ENCODE measurements around the gene AFAP1L1. TPM values are rescaled to one million over a fixed set of nuclear protein-coding genes. Genes with fewer than 3 reads are reported as not detected.

AFAP1L1 gene
- under 1 TPM; 0.58 to 0.79 TPM for total RNA-seq
- polyA plus RNA-seq (2013, experiment 1 of 2), result 1.4 TPM
- 1.3 TPM for polyA plus RNA-seq (2013, experiment 2 of 2)
- long read RNA-seq, experiment 1, partial matches to known transcripts, result 0 of 1 reads
- long read RNA-seq, experiment 1, other reads (novel, unspliced or antisense), result 1 of 1 reads
- long read RNA-seq, experiment 2, partial matches to known transcripts, result 1 of 1 reads
- long read RNA-seq, experiment 2, other reads (novel, unspliced or antisense), result 0 of 1 reads
- long read RNA-seq, experiment 3, full-length matches to known transcripts, result 2 of 3 reads
- long read RNA-seq, experiment 3, partial matches to known transcripts, result 0 of 3 reads
- long read RNA-seq, experiment 3, other reads (novel, unspliced or antisense), result 1 of 3 reads
- long read RNA-seq, experiment 4, result 0 reads

DNA sequence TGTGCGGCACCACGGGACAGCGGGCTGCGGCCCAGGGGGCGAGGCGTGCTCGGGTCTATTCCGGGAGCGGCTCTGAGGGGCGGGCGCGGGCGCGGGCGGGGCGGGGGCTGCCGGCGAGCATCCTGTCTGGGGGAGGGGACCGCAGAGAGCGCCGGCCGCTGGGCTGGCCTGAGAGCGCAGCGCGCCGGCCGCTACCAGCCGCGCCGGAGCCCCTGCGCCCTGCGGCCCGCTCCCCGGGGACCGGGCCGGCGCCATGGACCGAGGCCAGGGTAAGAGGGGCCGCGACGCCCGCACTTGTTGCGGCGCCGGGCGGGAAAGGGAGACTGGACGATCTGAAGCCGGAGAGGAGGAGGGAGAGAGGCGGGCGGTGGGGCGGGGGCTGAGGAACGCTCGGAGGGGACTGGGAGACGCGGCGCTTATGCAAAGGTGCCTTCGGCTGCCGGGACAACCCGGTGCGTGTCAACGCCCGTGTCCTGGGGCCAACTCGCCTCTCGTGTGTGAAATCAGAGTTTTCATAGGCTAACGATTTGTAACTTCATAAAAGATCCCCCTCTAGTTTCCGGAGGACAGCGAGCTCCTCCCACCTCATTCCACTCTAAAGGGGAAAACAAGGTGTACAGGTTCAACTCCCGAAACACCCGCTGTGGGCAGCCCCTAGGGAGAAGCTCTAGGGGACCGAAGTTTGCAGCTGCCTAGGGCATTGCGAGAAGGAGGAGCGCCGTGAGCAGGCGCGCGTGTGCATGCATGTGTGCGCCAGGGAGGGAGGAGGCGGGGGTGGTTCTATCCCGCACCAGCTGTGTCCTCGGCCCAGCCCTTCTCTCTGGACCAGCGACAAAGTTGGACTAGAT, at the start of gene AFAP1L1:
TSS of gene AFAP1L1 (plus strand) at position 144 of the 848 bp plus-strand sequence. CDS start at position 254, 110 bp downstream.
- H3K4me3 ChIP-seq (ENCODE audit: low read length), result peak within 1 kb of the TSS; percentile 90
- 0 to 1% methylated on average over 7 to 81 of the region's 81 CpGs for WGBS, 2 experiments (ENCODE audit: insufficient coverage in 1 of 2, insufficient read length in 1 of 2)
- H3K27ac Mint-ChIP-seq, result no peak within 1 kb of the TSS

DNA sequence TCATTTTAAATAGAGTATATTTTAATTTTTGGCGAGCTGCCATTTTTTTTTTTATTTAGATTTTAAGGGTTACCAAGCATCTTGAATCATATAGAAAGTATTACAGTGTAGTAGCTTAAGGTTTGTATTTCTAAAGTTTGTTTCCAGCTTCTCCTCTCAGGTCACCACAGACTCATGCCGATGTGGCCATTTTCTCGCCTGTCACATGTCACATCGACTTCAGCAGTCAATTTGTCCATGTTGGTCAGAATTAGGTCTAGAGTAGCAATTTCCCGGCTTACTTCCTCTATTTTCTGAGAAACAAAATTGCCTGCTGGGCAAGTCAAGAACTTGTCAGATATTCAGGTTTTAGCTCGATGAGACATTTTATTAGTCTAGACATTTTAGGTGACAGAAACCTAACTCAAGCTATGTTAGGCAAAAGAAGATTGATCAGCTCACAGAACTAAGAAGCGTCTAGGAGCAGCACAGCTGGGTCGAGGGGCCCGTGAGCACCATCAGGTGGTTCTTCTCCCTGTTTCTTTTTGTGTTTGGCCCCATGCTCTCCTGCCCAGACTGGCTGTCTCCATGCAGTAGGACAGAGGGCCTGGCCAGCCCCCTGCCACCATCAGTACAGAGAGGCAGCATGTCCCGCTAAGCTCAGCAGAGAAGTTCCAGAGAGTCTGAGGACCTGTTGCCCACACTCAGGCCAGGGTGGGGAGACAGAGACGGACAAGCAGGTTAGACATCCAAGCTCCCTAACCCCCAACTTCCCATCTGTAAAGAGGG, 48.4 kb upstream of the AFAP1L1 start:
- Mint-ChIP-seq H3K9me3 (no peaks in the 10 kb centered on the region), H3K4me1 (peaks cover 11% of the 10 kb centered on the region), H3K36me3 (ENCODE audit: low read depth) (no peaks in the 10 kb centered on the region), H3K27ac (no peak overlapping the region), H3K4me3 (no peak overlapping the region), H3K27me3 (ENCODE audit: insufficient read depth) (peaks cover 4% of the 10 kb centered on the region)
- no peaks in the 10 kb centered on the region for H3K36me3 ChIP-seq (ENCODE audit: control insufficient read depth, insufficient read depth, low read length)
- peak; percentile 34 for DNase-seq
- H3K27me3 ChIP-seq (ENCODE audit: control insufficient read depth, insufficient read depth, low read length, poor library complexity, severe bottlenecking), result no peaks in the 10 kb centered on the region
- no peaks in the 10 kb centered on the region for H3K9me3 ChIP-seq (ENCODE audit: control insufficient read depth, low read length)
- no peak overlapping the region for H3K9ac ChIP-seq (ENCODE audit: extremely low read depth, low read length, poor library complexity, severe bottlenecking)
- WGBS, 2 experiments (ENCODE audit: insufficient coverage in 1 of 2, insufficient read length in 1 of 2), result 92 to 93% methylated on average over 7 to 11 of the region's 11 CpGs
- TF ChIP-seq, protein P1, sequence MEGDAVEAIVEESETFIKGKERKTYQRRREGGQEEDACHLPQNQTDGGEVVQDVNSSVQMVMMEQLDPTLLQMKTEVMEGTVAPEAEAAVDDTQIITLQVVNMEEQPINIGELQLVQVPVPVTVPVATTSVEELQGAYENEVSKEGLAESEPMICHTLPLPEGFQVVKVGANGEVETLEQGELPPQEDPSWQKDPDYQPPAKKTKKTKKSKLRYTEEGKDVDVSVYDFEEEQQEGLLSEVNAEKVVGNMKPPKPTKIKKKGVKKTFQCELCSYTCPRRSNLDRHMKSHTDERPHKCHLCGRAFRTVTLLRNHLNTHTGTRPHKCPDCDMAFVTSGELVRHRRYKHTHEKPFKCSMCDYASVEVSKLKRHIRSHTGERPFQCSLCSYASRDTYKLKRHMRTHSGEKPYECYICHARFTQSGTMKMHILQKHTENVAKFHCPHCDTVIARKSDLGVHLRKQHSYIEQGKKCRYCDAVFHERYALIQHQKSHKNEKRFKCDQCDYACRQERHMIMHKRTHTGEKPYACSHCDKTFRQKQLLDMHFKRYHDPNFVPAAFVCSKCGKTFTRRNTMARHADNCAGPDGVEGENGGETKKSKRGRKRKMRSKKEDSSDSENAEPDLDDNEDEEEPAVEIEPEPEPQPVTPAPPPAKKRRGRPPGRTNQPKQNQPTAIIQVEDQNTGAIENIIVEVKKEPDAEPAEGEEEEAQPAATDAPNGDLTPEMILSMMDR (conservative IDR thresholded peaks at IDR 0.05), result no peak
- no peak overlapping the region for H3K4me3 ChIP-seq (ENCODE audit: low read length)
- H3K4me1 ChIP-seq (ENCODE audit: control insufficient read depth, insufficient read depth, low read length), result peaks cover 5% of the 10 kb centered on the region
- H3K27ac ChIP-seq (ENCODE audit: low read depth, low read length), result no peak overlapping the region

More for the DNA sequence above, at the start of gene AFAP1L1:
- TF ChIP-seq, protein P1 (conservative IDR thresholded peaks at IDR 0.05), result no peak
- H3K9me3 Mint-ChIP-seq, result no peaks in the 10 kb centered on the region
- Histone ChIP-seq H3K9ac (ENCODE audit: extremely low read depth, low read length, poor library complexity, severe bottlenecking) (no peak within 1 kb of the TSS), H3K4me1 (ENCODE audit: control insufficient read depth, insufficient read depth, low read length) (peaks cover 14% of the 10 kb centered on the region), H3K27me3 (ENCODE audit: control insufficient read depth, insufficient read depth, low read length, poor library complexity, severe bottlenecking) (peaks cover 55% of the 10 kb centered on the region), H3K9me3 (ENCODE audit: control insufficient read depth, low read length) (no peaks in the 10 kb centered on the region), H3K27ac (ENCODE audit: low read depth, low read length) (no peak within 1 kb of the TSS), H3K36me3 (ENCODE audit: control insufficient read depth, insufficient read depth, low read length) (no peaks in the 10 kb centered on the region)
- no peaks in the 10 kb centered on the region for H3K36me3 Mint-ChIP-seq (ENCODE audit: low read depth)
- DNase-seq, result peak; percentile 79
- H3K27me3 Mint-ChIP-seq (ENCODE audit: insufficient read depth), result peaks cover 66% of the 10 kb centered on the region
- peak within 1 kb of the TSS; percentile 69 for H3K4me3 Mint-ChIP-seq
- peaks cover 32% of the 10 kb centered on the region for H3K4me1 Mint-ChIP-seq

DNA sequence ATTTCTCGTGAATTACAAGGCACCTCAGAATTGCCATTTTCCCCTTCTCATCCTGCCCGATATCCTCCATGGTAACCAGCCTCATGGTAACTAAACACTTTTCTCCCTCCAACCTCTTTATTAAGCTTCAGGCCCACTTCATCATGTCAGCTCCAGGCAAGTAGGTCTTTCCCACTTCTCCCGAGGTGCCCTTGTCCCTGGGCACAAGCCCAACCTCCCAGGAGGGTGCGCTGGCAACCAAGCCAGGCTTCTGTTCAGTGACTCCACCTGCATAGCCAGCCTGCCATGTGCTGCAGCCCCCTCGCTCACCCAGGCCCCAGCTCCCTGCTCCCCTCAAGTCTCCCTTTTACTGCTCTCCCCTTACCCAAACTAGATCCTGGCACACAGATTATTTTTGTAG, 47.4 kb upstream of the AFAP1L1 start:
- WGBS, 2 experiments (ENCODE audit: insufficient coverage in 1 of 2, insufficient read length in 1 of 2), result 92 to 95% methylated on average over 4 to 5 of the region's 5 CpGs
- no peaks in the 10 kb centered on the region for H3K9me3 Mint-ChIP-seq
- no peaks in the 10 kb centered on the region for H3K36me3 Mint-ChIP-seq (ENCODE audit: low read depth)
- no peaks in the 10 kb centered on the region for H3K27me3 ChIP-seq (ENCODE audit: control insufficient read depth, insufficient read depth, low read length, poor library complexity, severe bottlenecking)
- H3K4me1 ChIP-seq (ENCODE audit: control insufficient read depth, insufficient read depth, low read length), result peaks cover 5% of the 10 kb centered on the region
- peaks cover 4% of the 10 kb centered on the region for H3K27me3 Mint-ChIP-seq (ENCODE audit: insufficient read depth)
- no peaks in the 10 kb centered on the region for H3K36me3 ChIP-seq (ENCODE audit: control insufficient read depth, insufficient read depth, low read length)
- no peak overlapping the region for H3K27ac ChIP-seq (ENCODE audit: low read depth, low read length)
- H3K9me3 ChIP-seq (ENCODE audit: control insufficient read depth, low read length), result no peaks in the 10 kb centered on the region
- H3K9ac ChIP-seq (ENCODE audit: extremely low read depth, low read length, poor library complexity, severe bottlenecking), result no peak overlapping the region
- DNase-seq, result no peak
- no peak overlapping the region for H3K4me3 ChIP-seq (ENCODE audit: low read length)
- no peak overlapping the region for H3K4me3 Mint-ChIP-seq
- TF ChIP-seq, protein P1 (conservative IDR thresholded peaks at IDR 0.05), result no peak
- peaks cover 13% of the 10 kb centered on the region for H3K4me1 Mint-ChIP-seq
- H3K27ac Mint-ChIP-seq, result no peak overlapping the region

Data from endodermal cell (in vitro differentiated cells).